Measurements from ENCODE around the gene SULT1E1. TPM values are rescaled to one million over a fixed set of nuclear protein-coding genes. Genes with fewer than 3 reads are reported as not detected.

SULT1E1 gene, protein sequence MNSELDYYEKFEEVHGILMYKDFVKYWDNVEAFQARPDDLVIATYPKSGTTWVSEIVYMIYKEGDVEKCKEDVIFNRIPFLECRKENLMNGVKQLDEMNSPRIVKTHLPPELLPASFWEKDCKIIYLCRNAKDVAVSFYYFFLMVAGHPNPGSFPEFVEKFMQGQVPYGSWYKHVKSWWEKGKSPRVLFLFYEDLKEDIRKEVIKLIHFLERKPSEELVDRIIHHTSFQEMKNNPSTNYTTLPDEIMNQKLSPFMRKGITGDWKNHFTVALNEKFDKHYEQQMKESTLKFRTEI
- total RNA-seq, result 8.5 and 175 TPM in 2 replicates

GRCh38 chr4:69860052-69860451, at the start of gene SULT1E1:
Gene SULT1E1 (minus strand): TSS chr4:69860145. CDS start chr4:69857644, 2,501 bp downstream.

Other genes starting within 250 kb of the SULT1E1 start
- 0.47 TPM in 1 of 2 replicates, not detected in the other for gene UGT2A2, start 220.5 kb downstream of the SULT1E1 start, total RNA-seq
- gene UGT2A1, start 206.9 kb downstream of the SULT1E1 start, total RNA-seq, result 0.27 and 0.85 TPM in 2 replicates
- 55.9 and 63.3 TPM in 2 replicates for gene SULT1B1, start 99.5 kb downstream of the SULT1E1 start, total RNA-seq
- gene CSN1S1, start 70.9 kb upstream of the SULT1E1 start, total RNA-seq, result not detected in 2 replicates
- gene CSN2, start 105.6 kb upstream of the SULT1E1 start, total RNA-seq, result not detected in 2 replicates
- gene STATH, start 135.8 kb upstream of the SULT1E1 start, total RNA-seq, result not detected in 2 replicates
- gene HTN3, start 168.3 kb upstream of the SULT1E1 start, total RNA-seq, result not detected in 2 replicates
- not detected in 2 replicates for gene HTN1, start 190.3 kb upstream of the SULT1E1 start, total RNA-seq

Data from endothelial cell of coronary artery (primary cell).